ENCODE results near the gene GPR17. TPM values are rescaled to one million over a fixed set of nuclear protein-coding genes. Genes with fewer than 3 reads are reported as not detected.

GPR17 gene
- total RNA-seq, 1 donor from 2014 or later, result not detected

- no peak for DNase-seq (ENCODE audit: low spot score in 2 of 2, unreplicated experiment in 2 of 2)
- no peak for TF ChIP-seq CTCF (IDR thresholded peaks at IDR 0.05; ENCODE audit: unreplicated experiment)
- H3K27ac Mint-ChIP-seq, result no peak overlapping the region
These were observed 9.5 kb downstream of the GPR17 start for GRCh38 chr2:127655209-127656073.

GRCh38 chr2:127656569-127657231, 10.7 kb downstream of the GPR17 start:
- Mint-ChIP-seq H3K9me3 (no peaks in the 10 kb centered on the region), H3K36me3 (no peaks in the 10 kb centered on the region), H3K4me1 (peaks cover 9% of the 10 kb centered on the region), H3K4me3 (no peak overlapping the region), H3K27ac (no peak overlapping the region), H3K27me3 (ENCODE audit: low read depth) (no peaks in the 10 kb centered on the region)
- DNase-seq (ENCODE audit: low spot score in 2 of 2, unreplicated experiment in 2 of 2), result no peak
- no peak for TF ChIP-seq CTCF (IDR thresholded peaks at IDR 0.05; ENCODE audit: unreplicated experiment)

More at GRCh38 chr2:127655209-127656073, 9.5 kb downstream of the GPR17 start:
- Mint-ChIP-seq H3K27me3 (ENCODE audit: low read depth) (no peaks in the 10 kb centered on the region), H3K4me1 (peaks cover 9% of the 10 kb centered on the region), H3K9me3 (no peaks in the 10 kb centered on the region), H3K36me3 (no peaks in the 10 kb centered on the region), H3K4me3 (no peak overlapping the region)

- no peak for TF ChIP-seq CTCF (IDR thresholded peaks at IDR 0.05; ENCODE audit: unreplicated experiment)
- Mint-ChIP-seq H3K9me3 (no peaks in the 10 kb centered on the region), H3K36me3 (no peaks in the 10 kb centered on the region), H3K4me3 (no peak overlapping the region), H3K4me1 (peaks cover 4% of the 10 kb centered on the region), H3K27me3 (ENCODE audit: low read depth) (no peaks in the 10 kb centered on the region), H3K27ac (no peak overlapping the region)
- DNase-seq (ENCODE audit: low spot score in 2 of 2, unreplicated experiment in 2 of 2), result no peak
These were observed 11.3 kb downstream of the GPR17 start for GRCh38 chr2:127657232-127657595.

- no peak for DNase-seq (ENCODE audit: low spot score in 2 of 2, unreplicated experiment in 2 of 2)
- Mint-ChIP-seq H3K4me3 (no peak overlapping the region), H3K4me1 (no peaks in the 10 kb centered on the region), H3K36me3 (no peaks in the 10 kb centered on the region), H3K27ac (no peak overlapping the region), H3K27me3 (ENCODE audit: low read depth) (peaks cover 5% of the 10 kb centered on the region), H3K9me3 (no peaks in the 10 kb centered on the region)
- no peak for TF ChIP-seq CTCF (IDR thresholded peaks at IDR 0.05; ENCODE audit: unreplicated experiment)
These were observed 12.2 kb downstream of the GPR17 start for GRCh38 chr2:127658146-127658545.

- no peak for TF ChIP-seq CTCF (IDR thresholded peaks at IDR 0.05; ENCODE audit: unreplicated experiment)
- Mint-ChIP-seq H3K27me3 (ENCODE audit: low read depth) (peaks cover 12% of the 10 kb centered on the region), H3K9me3 (no peaks in the 10 kb centered on the region), H3K4me1 (peaks cover 3% of the 10 kb centered on the region), H3K27ac (no peak overlapping the region), H3K36me3 (no peaks in the 10 kb centered on the region), H3K4me3 (no peak overlapping the region)
- no peak for DNase-seq (ENCODE audit: low spot score in 2 of 2, unreplicated experiment in 2 of 2)
These were observed 12.9 kb downstream of the GPR17 start for GRCh38 chr2:127658641-127659407.

Measured in mesothelial cell of epicardium (in vitro differentiated cells).